Measurements from ENCODE around the gene RNF26. TPM values are rescaled to one million over a fixed set of nuclear protein-coding genes. Genes with fewer than 3 reads are reported as not detected.

Gene RNF26
- total RNA-seq (2014; rRNA removed; shearing (Covaris generic); ENCODE audit: low replicate concordance), result 3.9 and 8.8 TPM in 2 replicates

- H3K4me1 ChIP-seq (ENCODE audit: low read length), result peaks cover 21% of the 10 kb centered on the region
- no peaks in the 10 kb centered on the region for H3K9me2 ChIP-seq (replicated peaks; ENCODE audit: insufficient read depth, low read length)
- H3K9ac ChIP-seq (ENCODE audit: low read length), result peak within 1 kb of the TSS; percentile 86
- peak within 1 kb of the TSS; percentile 93 for H2AFZ ChIP-seq (ENCODE audit: low read length)
- no peaks in the 10 kb centered on the region for H4K20me1 ChIP-seq (ENCODE audit: insufficient read depth, low read depth, low read length)
- DNase-seq, result peak; percentile 95
- H3K27me3 ChIP-seq (ENCODE audit: low read length), result no peaks in the 10 kb centered on the region
- peak within 1 kb of the TSS; percentile 77 for H3K4me2 ChIP-seq (ENCODE audit: low read depth, low read length, poor library complexity, severe bottlenecking)
- H3K27ac ChIP-seq (ENCODE audit: low read length), result 0 out of 2 replicates have a peak within 1 kb of the TSS, but pooled peaks have one; percentile 22
- no peaks in the 10 kb centered on the region for H3K9me3 ChIP-seq (ENCODE audit: low read length)
- H3K79me2 ChIP-seq (ENCODE audit: low read length), result peaks cover 10% of the 10 kb centered on the region; the same call in 1 of the 2 replicates
- H3K4me3 ChIP-seq (ENCODE audit: low read length), result peak within 1 kb of the TSS; percentile 91
- H3K36me3 ChIP-seq (ENCODE audit: insufficient read depth, low read length), result no peaks in the 10 kb centered on the region
Measured at GRCh38 chr11:119334174-119334930, at the start of gene RNF26. RNF26 (plus strand) TSS chr11:119334527; CDS start chr11:119335123, 596 bp downstream.

GRCh38 chr11:119285431-119285830, 48.9 kb upstream of the RNF26 start:
- Histone ChIP-seq H3K9me2 (replicated peaks; ENCODE audit: insufficient read depth, low read length) (no peaks in the 10 kb centered on the region), H3K4me1 (ENCODE audit: low read length) (0 out of 2 replicates have a peak, but pooled peaks cover 4% of the 10 kb centered on the region), H3K36me3 (ENCODE audit: insufficient read depth, low read length) (peaks cover 3% of the 10 kb centered on the region; the same call in 1 of the 2 replicates), H3K9me3 (ENCODE audit: low read length) (no peaks in the 10 kb centered on the region), H3K79me2 (ENCODE audit: low read length) (no peaks in the 10 kb centered on the region), H3K27me3 (ENCODE audit: low read length) (no peaks in the 10 kb centered on the region), H3K4me2 (ENCODE audit: low read depth, low read length, poor library complexity, severe bottlenecking) (no peak overlapping the region), H3K27ac (ENCODE audit: low read length) (no peak overlapping the region), H3K4me3 (ENCODE audit: low read length) (no peak overlapping the region), H4K20me1 (ENCODE audit: insufficient read depth, low read depth, low read length) (no peaks in the 10 kb centered on the region), H2AFZ (ENCODE audit: low read length) (no peak overlapping the region), H3K9ac (ENCODE audit: low read length) (no peak overlapping the region)
- DNase-seq, result no peak

- no peak overlapping the region for H2AFZ ChIP-seq (ENCODE audit: low read length)
- H3K27me3 ChIP-seq (ENCODE audit: low read length), result no peaks in the 10 kb centered on the region
- H4K20me1 ChIP-seq (ENCODE audit: insufficient read depth, low read depth, low read length), result no peaks in the 10 kb centered on the region
- DNase-seq, result no peak
- 0 out of 2 replicates have a peak, but pooled peaks cover 4% of the 10 kb centered on the region for H3K4me1 ChIP-seq (ENCODE audit: low read length)
- no peak overlapping the region for H3K9ac ChIP-seq (ENCODE audit: low read length)
- no peak overlapping the region for H3K4me3 ChIP-seq (ENCODE audit: low read length)
- no peak overlapping the region for H3K4me2 ChIP-seq (ENCODE audit: low read depth, low read length, poor library complexity, severe bottlenecking)
- no peak overlapping the region for H3K27ac ChIP-seq (ENCODE audit: low read length)
- no peaks in the 10 kb centered on the region for H3K9me2 ChIP-seq (replicated peaks; ENCODE audit: insufficient read depth, low read length)
- no peaks in the 10 kb centered on the region for H3K79me2 ChIP-seq (ENCODE audit: low read length)
- H3K9me3 ChIP-seq (ENCODE audit: low read length), result no peaks in the 10 kb centered on the region
- peaks cover 3% of the 10 kb centered on the region; the same call in 1 of the 2 replicates for H3K36me3 ChIP-seq (ENCODE audit: insufficient read depth, low read length)
Measured at GRCh38 chr11:119288219-119288618, 46.1 kb upstream of the RNF26 start.

GRCh38 chr11:119290894-119291497, 43.3 kb upstream of the RNF26 start:
- Histone ChIP-seq H2AFZ (ENCODE audit: low read length) (no peak overlapping the region), H3K79me2 (ENCODE audit: low read length) (no peaks in the 10 kb centered on the region), H3K9ac (ENCODE audit: low read length) (no peak overlapping the region), H3K27me3 (ENCODE audit: low read length) (no peaks in the 10 kb centered on the region), H3K9me2 (replicated peaks; ENCODE audit: insufficient read depth, low read length) (no peaks in the 10 kb centered on the region), H3K9me3 (ENCODE audit: low read length) (no peaks in the 10 kb centered on the region), H3K4me1 (ENCODE audit: low read length) (0 out of 2 replicates have a peak, but pooled peaks cover 4% of the 10 kb centered on the region), H3K36me3 (ENCODE audit: insufficient read depth, low read length) (peaks cover 3% of the 10 kb centered on the region; the same call in 1 of the 2 replicates), H3K4me3 (ENCODE audit: low read length) (no peak overlapping the region), H4K20me1 (ENCODE audit: insufficient read depth, low read depth, low read length) (no peaks in the 10 kb centered on the region), H3K27ac (ENCODE audit: low read length) (no peak overlapping the region), H3K4me2 (ENCODE audit: low read depth, low read length, poor library complexity, severe bottlenecking) (no peak overlapping the region)
- DNase-seq, result no peak

- no peak overlapping the region for H3K4me2 ChIP-seq (ENCODE audit: low read depth, low read length, poor library complexity, severe bottlenecking)
- H3K9ac ChIP-seq (ENCODE audit: low read length), result no peak overlapping the region
- no peaks in the 10 kb centered on the region for H4K20me1 ChIP-seq (ENCODE audit: insufficient read depth, low read depth, low read length)
- no peak overlapping the region for H2AFZ ChIP-seq (ENCODE audit: low read length)
- no peaks in the 10 kb centered on the region for H3K79me2 ChIP-seq (ENCODE audit: low read length)
- no peak for DNase-seq
- H3K9me2 ChIP-seq (replicated peaks; ENCODE audit: insufficient read depth, low read length), result no peaks in the 10 kb centered on the region
- H3K27ac ChIP-seq (ENCODE audit: low read length), result no peak overlapping the region
- H3K27me3 ChIP-seq (ENCODE audit: low read length), result no peaks in the 10 kb centered on the region
- H3K9me3 ChIP-seq (ENCODE audit: low read length), result no peaks in the 10 kb centered on the region
- H3K4me1 ChIP-seq (ENCODE audit: low read length), result 0 out of 2 replicates have a peak, but pooled peaks cover 4% of the 10 kb centered on the region
- no peaks in the 10 kb centered on the region for H3K36me3 ChIP-seq (ENCODE audit: insufficient read depth, low read length)
- no peak overlapping the region for H3K4me3 ChIP-seq (ENCODE audit: low read length)
Measured at GRCh38 chr11:119293461-119293860, 40.9 kb upstream of the RNF26 start.

GRCh38 chr11:119295178-119295577, 39.1 kb upstream of the RNF26 start:
- Histone ChIP-seq H3K9me2 (replicated peaks; ENCODE audit: insufficient read depth, low read length) (no peaks in the 10 kb centered on the region), H2AFZ (ENCODE audit: low read length) (no peak overlapping the region), H3K9me3 (ENCODE audit: low read length) (no peaks in the 10 kb centered on the region), H3K4me2 (ENCODE audit: low read depth, low read length, poor library complexity, severe bottlenecking) (no peak overlapping the region), H3K27me3 (ENCODE audit: low read length) (no peaks in the 10 kb centered on the region), H3K36me3 (ENCODE audit: insufficient read depth, low read length) (no peaks in the 10 kb centered on the region; the same call in 1 of the 2 replicates), H3K9ac (ENCODE audit: low read length) (no peak overlapping the region), H3K4me3 (ENCODE audit: low read length) (no peak overlapping the region), H4K20me1 (ENCODE audit: insufficient read depth, low read depth, low read length) (no peaks in the 10 kb centered on the region), H3K4me1 (ENCODE audit: low read length) (no peaks in the 10 kb centered on the region), H3K27ac (ENCODE audit: low read length) (no peak overlapping the region), H3K79me2 (ENCODE audit: low read length) (no peaks in the 10 kb centered on the region)
- no peak for DNase-seq

GRCh38 chr11:119297938-119298337, 36.4 kb upstream of the RNF26 start:
- no peaks in the 10 kb centered on the region for H3K9me2 ChIP-seq (replicated peaks; ENCODE audit: insufficient read depth, low read length)
- no peaks in the 10 kb centered on the region; the same call in 1 of the 2 replicates for H3K36me3 ChIP-seq (ENCODE audit: insufficient read depth, low read length)
- H4K20me1 ChIP-seq (ENCODE audit: insufficient read depth, low read depth, low read length), result no peaks in the 10 kb centered on the region

GRCh38 chr11:119298726-119299125, 35.6 kb upstream of the RNF26 start:
- Histone ChIP-seq H3K4me1 (ENCODE audit: low read length) (no peaks in the 10 kb centered on the region), H3K79me2 (ENCODE audit: low read length) (no peaks in the 10 kb centered on the region), H2AFZ (ENCODE audit: low read length) (no peak overlapping the region), H3K4me2 (ENCODE audit: low read depth, low read length, poor library complexity, severe bottlenecking) (no peak overlapping the region), H3K4me3 (ENCODE audit: low read length) (no peak overlapping the region), H3K9me3 (ENCODE audit: low read length) (no peaks in the 10 kb centered on the region), H3K9ac (ENCODE audit: low read length) (no peak overlapping the region), H3K36me3 (ENCODE audit: insufficient read depth, low read length) (no peaks in the 10 kb centered on the region; the same call in 1 of the 2 replicates), H3K9me2 (replicated peaks; ENCODE audit: insufficient read depth, low read length) (no peaks in the 10 kb centered on the region), H4K20me1 (ENCODE audit: insufficient read depth, low read depth, low read length) (no peaks in the 10 kb centered on the region), H3K27ac (ENCODE audit: low read length) (no peak overlapping the region), H3K27me3 (ENCODE audit: low read length) (no peaks in the 10 kb centered on the region)
- DNase-seq, result no peak

More at GRCh38 chr11:119297938-119298337, 36.4 kb upstream of the RNF26 start:
- DNase-seq, result no peak
- Histone ChIP-seq H3K9ac (ENCODE audit: low read length) (no peak overlapping the region), H3K9me3 (ENCODE audit: low read length) (no peaks in the 10 kb centered on the region), H3K27me3 (ENCODE audit: low read length) (no peaks in the 10 kb centered on the region), H3K27ac (ENCODE audit: low read length) (no peak overlapping the region), H3K4me2 (ENCODE audit: low read depth, low read length, poor library complexity, severe bottlenecking) (no peak overlapping the region), H2AFZ (ENCODE audit: low read length) (no peak overlapping the region), H3K4me3 (ENCODE audit: low read length) (no peak overlapping the region), H3K4me1 (ENCODE audit: low read length) (no peaks in the 10 kb centered on the region), H3K79me2 (ENCODE audit: low read length) (no peaks in the 10 kb centered on the region)
